GM18870 (cell line): Measurements from ENCODE around the gene POU2F2.
"Not testable (repeated sequence)": the region's sequence is repeated elsewhere in the genome, so short reads cannot be mapped to it uniquely, and the experiment has no call there.

Experiments used
- ATAC-seq: cut with Tn5 transposase; IDR thresholded peaks from one replicate; pipeline ENCODE4 v1.9.1; 2021; ENCODE audit warnings: moderate library complexity; ENCODE audit not compliant: unreplicated experiment

Gene POU2F2

GRCh38 chr19:42105368-42105767, 26.9 kb downstream of the POU2F2 start:
- no peak for ATAC-seq

GRCh38 chr19:42102877-42103276, 29.4 kb downstream of the POU2F2 start:
- ATAC-seq: no peak

GRCh38 chr19:42100241-42100640, 32.0 kb downstream of the POU2F2 start:
- not testable (repeated sequence) for ATAC-seq

GRCh38 chr19:42099336-42099925, 32.8 kb downstream of the POU2F2 start:
- ATAC-seq: no peak

- no peak for ATAC-seq
These were observed 33.5 kb downstream of the POU2F2 start for GRCh38 chr19:42098781-42099180.

GRCh38 chr19:42097461-42097860, 34.8 kb downstream of the POU2F2 start:
- no peak for ATAC-seq

- ATAC-seq: no peak
These were observed 35.9 kb downstream of the POU2F2 start for GRCh38 chr19:42096255-42096837.

- ATAC-seq: no peak
These were observed 36.4 kb downstream of the POU2F2 start for GRCh38 chr19:42095814-42096230.

- no peak for ATAC-seq
These were observed 37.0 kb downstream of the POU2F2 start for GRCh38 chr19:42095142-42095813.

- no peak for ATAC-seq
These were observed 38.3 kb downstream of the POU2F2 start for GRCh38 chr19:42093926-42094325.

GRCh38 chr19:42093505-42093904, 38.7 kb downstream of the POU2F2 start:
- ATAC-seq: no peak

- no peak for ATAC-seq
These were observed 39.9 kb downstream of the POU2F2 start for GRCh38 chr19:42092350-42092749.

GRCh38 chr19:42091742-42092141, 40.5 kb downstream of the POU2F2 start:
- no peak for ATAC-seq

- ATAC-seq: no peak
These were observed 40.9 kb downstream of the POU2F2 start for GRCh38 chr19:42091300-42091699.

GRCh38 chr19:42090672-42091071, 41.6 kb downstream of the POU2F2 start:
- ATAC-seq: no peak

GRCh38 chr19:42089772-42090171, 42.5 kb downstream of the POU2F2 start:
- no peak for ATAC-seq

- no peak for ATAC-seq
These were observed 43.0 kb downstream of the POU2F2 start for GRCh38 chr19:42089191-42089750.

GRCh38 chr19:42088471-42089190, 43.6 kb downstream of the POU2F2 start:
- ATAC-seq: no peak

GRCh38 chr19:42086770-42087550, 45.3 kb downstream of the POU2F2 start:
- no peak for ATAC-seq

- no peak for ATAC-seq
These were observed 46.0 kb downstream of the POU2F2 start for GRCh38 chr19:42086188-42086736.
